Measurements from ENCODE around the gene WIPF3.

DNA sequence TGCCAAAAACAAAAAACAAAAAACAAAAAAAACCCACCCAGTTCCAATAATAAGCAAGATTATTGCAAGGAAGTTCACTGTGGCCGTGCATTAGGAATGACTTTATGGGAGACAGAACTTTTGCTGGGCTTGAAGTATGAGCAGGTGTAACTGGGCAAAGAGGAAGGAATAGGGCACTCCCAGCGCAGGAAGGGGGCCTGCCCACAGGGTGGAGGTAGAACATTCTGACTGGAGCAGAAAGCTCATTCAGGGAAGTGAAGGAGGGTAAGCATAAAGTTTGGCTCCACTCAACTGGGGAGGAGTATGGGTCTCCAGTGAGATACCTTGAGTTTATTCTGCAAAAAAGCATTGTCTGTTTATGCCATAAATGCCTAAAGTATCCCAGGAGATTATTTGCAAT is 42.1 kb upstream of the WIPF3 start:
- no peak for TF ChIP-seq POLR2A (IDR thresholded peaks at IDR 0.05)
- TF ChIP-seq, protein P1, sequence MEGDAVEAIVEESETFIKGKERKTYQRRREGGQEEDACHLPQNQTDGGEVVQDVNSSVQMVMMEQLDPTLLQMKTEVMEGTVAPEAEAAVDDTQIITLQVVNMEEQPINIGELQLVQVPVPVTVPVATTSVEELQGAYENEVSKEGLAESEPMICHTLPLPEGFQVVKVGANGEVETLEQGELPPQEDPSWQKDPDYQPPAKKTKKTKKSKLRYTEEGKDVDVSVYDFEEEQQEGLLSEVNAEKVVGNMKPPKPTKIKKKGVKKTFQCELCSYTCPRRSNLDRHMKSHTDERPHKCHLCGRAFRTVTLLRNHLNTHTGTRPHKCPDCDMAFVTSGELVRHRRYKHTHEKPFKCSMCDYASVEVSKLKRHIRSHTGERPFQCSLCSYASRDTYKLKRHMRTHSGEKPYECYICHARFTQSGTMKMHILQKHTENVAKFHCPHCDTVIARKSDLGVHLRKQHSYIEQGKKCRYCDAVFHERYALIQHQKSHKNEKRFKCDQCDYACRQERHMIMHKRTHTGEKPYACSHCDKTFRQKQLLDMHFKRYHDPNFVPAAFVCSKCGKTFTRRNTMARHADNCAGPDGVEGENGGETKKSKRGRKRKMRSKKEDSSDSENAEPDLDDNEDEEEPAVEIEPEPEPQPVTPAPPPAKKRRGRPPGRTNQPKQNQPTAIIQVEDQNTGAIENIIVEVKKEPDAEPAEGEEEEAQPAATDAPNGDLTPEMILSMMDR (IDR thresholded peaks at IDR 0.05 in 8 of 11, conservative IDR thresholded peaks at IDR 0.05 in 3 of 11) = no peak

Measured in spleen (tissue), 7 donors.